Limb (tissue), 2 donors: Measurements from ENCODE around the gene TRANK1.
A peak's percentile ranks its signal among the peaks of the same experiment; 100 is the strongest.

ENCODE experiments used
- DNase-seq, 2 donors: peaks; one replicate each; pipeline ENCODE4 v3.0.0-alpha.2; 2016; ENCODE audit errors: extremely low spot score in 2 of 2

TRANK1 gene

GRCh38 chr3:36850743-36851142, 94.1 kb downstream of the TRANK1 start:
- no peak for DNase-seq

DNA sequence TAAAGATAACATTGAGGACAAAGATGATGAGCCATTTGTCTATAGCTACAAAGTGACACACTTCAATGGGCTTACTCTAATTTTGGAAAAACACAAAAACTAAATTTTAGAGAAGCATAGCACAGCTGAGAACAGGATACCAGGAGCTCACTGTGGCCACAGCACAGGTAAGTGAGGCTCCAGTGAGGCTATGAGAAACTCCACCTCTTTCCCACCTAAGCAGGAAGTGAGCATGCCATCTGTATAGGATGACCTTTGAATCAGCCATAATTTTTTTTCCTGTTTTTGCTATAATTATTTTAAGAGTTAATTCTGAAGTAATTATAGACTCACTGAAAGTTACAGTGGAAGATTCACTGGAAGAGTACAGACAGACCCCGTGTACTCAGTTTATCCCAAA, 98.4 kb downstream of the TRANK1 start:
- no peak for DNase-seq

- DNase-seq, result no peak
Observed at GRCh38 chr3:36843065-36844051, 101.5 kb downstream of the TRANK1 start.

- DNase-seq, result no peak
Observed at GRCh38 chr3:36842275-36842674, 102.6 kb downstream of the TRANK1 start.

DNA sequence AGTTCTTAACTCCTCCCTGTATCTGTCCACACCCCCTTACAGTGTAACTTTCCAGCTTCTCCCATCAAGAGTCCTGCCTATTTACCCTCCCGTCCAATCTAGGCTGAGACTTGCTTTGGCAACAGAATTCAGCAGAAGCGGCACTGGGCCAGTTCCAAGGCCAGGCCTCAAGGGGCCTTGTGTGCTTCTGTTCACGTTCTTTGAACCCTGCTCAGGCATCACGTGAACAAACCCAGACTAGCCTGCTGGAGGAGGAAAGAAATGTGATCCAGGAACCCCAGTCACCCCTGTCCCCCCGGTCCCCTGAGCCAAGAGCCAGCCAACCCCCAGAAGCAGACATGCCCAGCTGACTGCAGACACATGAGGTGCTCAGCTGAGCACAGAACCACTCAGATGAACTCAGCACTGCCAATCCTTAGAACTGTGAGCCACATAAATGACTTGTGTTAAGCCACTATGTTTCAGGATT, 104.4 kb downstream of the TRANK1 start:
- peak in 1 of 2 donors; percentile 42 for DNase-seq

DNA sequence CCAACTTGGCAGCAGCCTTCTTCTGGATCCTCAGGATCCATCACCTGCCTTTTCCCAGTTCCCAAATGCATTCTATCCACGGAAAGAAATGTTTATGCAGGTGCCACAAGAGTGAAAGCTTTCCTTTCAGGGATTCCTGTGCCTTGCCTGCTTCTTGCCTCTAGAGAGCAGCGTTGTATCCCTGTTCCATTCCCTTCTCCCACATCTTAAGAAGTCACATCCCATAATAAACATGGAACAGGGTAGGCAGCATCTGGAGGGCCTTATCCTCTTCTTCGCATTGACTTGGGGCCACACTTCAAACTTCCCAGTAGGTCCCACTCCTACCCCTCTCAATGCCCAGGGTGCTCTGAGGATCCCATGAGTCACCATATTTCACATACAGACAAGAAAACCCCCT, 107.8 kb downstream of the TRANK1 start:
- no peak for DNase-seq

GRCh38 chr3:36833160-36833814, 111.6 kb downstream of the TRANK1 start:
- no peak for DNase-seq

- DNase-seq, result no peak
Observed at GRCh38 chr3:36832406-36832805, 112.4 kb downstream of the TRANK1 start.

DNA sequence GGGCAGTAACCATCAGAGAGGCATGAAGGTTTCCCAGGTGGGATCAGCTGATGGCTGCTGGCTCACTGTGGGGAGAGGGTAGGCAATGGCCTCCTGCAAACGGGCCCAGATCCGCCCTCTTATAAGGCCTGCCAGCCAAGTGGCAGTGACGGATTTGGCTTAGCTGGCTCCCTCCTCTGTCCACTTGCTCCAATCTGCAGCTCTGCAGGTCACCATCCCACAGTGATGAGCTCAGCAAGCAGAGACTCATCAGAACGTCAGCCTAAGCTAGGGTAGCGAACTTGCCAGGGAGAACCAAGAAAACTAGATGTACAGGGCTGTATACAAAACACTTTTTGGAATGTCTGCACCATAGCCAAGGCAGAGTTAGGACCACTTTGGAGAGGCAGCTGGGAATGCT, 117.7 kb downstream of the TRANK1 start:
- no peak for DNase-seq

- no peak for DNase-seq
Observed at GRCh38 chr3:36826240-36826639, 118.6 kb downstream of the TRANK1 start.

DNA sequence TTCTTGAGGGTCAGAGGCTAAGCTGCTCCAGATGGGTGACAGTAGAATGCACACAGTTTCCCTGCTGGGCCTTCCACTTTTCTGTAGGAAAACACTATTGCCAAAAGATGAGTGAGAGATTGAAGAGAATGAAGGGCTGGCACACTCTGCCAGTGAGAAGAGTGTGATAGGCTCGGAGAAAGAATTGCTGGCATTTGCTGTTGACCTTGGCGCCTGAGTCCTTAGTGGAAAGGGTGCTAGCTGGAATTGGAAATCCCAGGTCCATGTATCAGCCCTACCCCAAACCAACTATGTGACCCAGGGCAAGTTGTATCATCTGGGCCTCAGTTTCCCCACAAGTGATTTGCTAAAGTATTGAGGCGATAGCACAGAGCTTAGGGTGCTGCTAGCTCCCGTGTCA, 120.4 kb downstream of the TRANK1 start:
- no peak for DNase-seq

DNA sequence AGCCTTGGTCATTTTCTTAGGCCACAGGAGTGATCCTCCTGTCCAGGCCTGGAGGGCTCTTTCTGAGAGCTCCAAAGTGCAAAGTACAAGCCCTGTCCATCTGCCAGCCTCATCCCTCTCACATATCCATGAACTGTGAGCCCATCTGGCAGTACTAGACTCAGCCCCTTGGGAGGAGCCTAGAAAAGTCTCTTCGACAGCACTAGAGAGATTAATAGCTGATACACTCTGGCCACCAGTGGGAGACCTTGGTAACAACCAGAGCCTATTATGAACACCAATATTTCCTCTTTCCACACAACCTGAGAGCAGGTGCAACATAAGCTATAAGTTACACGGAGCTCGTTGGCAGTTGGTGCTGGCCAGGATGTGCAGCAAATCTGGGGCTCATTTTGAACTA, 121.0 kb downstream of the TRANK1 start:
- no peak for DNase-seq

DNA sequence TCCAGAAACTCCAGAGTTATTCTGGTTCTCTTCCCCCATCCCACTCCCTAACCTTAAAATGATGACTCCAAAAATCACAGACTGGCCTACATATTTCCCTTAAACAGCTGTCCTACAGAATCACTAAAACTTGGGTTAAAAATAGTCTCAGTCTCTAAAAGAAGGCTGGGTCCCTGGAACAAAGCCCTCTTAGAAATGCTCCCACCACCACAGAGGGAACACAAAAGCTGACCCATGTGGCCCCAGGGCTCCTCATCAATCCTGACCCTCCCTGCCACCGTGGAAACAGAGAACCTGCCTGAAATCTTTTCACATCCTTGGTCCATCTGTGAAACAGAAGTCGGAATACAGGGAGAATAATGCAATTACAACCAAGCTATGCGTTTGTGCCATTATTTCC, 124.8 kb downstream of the TRANK1 start:
- DNase-seq, result no peak

- no peak for DNase-seq
Observed at GRCh38 chr3:36817806-36818533, 126.9 kb downstream of the TRANK1 start.

- DNase-seq, result no peak
Observed at GRCh38 chr3:36815375-36815774, 129.5 kb downstream of the TRANK1 start.

- no peak for DNase-seq
Observed at GRCh38 chr3:36814776-36815175, 130.1 kb downstream of the TRANK1 start.

- DNase-seq, result no peak
Observed at GRCh38 chr3:36814066-36814717, 130.7 kb downstream of the TRANK1 start.

DNA sequence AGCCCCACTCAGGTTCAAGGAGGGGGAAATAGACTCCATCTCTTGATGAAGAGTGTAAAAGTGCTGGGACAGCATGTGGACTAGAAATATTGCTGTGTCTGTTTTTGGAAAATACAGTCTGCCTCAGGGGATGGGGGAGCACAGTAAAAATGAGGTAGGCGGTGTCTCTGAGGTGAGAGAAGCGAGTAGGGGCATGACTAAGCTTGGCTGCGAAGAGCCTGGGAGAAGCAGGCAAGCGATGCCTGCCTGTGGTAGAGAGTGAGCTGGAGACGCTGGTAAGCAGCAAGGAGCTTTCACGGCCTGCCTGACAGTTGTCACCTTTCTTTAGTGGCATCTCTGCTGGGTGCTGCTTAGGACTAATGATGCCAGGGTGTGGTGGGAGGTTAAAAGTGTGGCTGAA, 131.5 kb downstream of the TRANK1 start:
- DNase-seq, result no peak

GRCh38 chr3:36812240-36812639, 132.6 kb downstream of the TRANK1 start:
- DNase-seq, result no peak

DNA sequence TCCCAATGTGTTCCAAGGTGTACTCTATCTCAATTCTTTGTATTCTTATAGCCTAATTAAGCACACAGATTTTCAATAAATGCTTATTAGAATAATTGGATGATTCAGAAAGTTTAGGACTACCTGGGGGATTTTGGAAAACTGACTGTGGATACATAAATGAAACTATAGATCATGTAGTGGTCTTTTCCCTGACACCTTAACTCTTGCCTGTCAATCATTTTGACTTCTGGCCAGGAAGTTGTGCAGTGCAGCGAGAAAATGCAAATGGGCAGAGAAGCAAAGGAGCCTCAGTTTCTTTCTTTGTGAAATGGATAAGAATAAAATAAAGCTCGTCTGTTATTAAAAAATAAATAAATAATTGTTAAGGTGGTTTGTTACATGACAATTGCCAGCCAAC, 133.1 kb downstream of the TRANK1 start:
- no peak for DNase-seq

- DNase-seq, result no peak
Observed at GRCh38 chr3:36804295-36805055, 140.4 kb downstream of the TRANK1 start.
